Fibroblast of pulmonary artery (primary cell): ENCODE measurements around the gene CRLF3.

Experiments
- DNase-seq: peaks from one replicate; pipeline ENCODE4 v3.0.0-alpha.2; 2010; ENCODE audit warnings: low read depth
- H3K4me3 ChIP-seq: replicated peaks from 2 replicates; pipeline ENCODE4 v1.5.1; 2011; ENCODE audit warnings: low read depth, mild to moderate bottlenecking, control low read depth, low read length, moderate library complexity
- TF ChIP-seq, protein P1 (sequence below): IDR thresholded peaks from 2 replicates; pipeline ENCODE4 v1.5.1; 2011; ENCODE audit warnings: mild to moderate bottlenecking, control low read depth, low read length, inconsistent platforms; ENCODE audit errors: missing control alignments

The CRLF3 gene

GRCh38 chr17:30840771-30841170 lies 16.3 kb upstream of the CRLF3 start:
- no peak overlapping the region for H3K4me3 ChIP-seq
- TF ChIP-seq, protein P1, sequence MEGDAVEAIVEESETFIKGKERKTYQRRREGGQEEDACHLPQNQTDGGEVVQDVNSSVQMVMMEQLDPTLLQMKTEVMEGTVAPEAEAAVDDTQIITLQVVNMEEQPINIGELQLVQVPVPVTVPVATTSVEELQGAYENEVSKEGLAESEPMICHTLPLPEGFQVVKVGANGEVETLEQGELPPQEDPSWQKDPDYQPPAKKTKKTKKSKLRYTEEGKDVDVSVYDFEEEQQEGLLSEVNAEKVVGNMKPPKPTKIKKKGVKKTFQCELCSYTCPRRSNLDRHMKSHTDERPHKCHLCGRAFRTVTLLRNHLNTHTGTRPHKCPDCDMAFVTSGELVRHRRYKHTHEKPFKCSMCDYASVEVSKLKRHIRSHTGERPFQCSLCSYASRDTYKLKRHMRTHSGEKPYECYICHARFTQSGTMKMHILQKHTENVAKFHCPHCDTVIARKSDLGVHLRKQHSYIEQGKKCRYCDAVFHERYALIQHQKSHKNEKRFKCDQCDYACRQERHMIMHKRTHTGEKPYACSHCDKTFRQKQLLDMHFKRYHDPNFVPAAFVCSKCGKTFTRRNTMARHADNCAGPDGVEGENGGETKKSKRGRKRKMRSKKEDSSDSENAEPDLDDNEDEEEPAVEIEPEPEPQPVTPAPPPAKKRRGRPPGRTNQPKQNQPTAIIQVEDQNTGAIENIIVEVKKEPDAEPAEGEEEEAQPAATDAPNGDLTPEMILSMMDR: no peak

GRCh38 chr17:30838202-30838807 lies 13.8 kb upstream of the CRLF3 start:
- no peak for DNase-seq
- no peak overlapping the region for H3K4me3 ChIP-seq
- TF ChIP-seq, protein P1: no peak

More at GRCh38 chr17:30840771-30841170, 16.3 kb upstream of the CRLF3 start:
- DNase-seq: no peak

DNA sequence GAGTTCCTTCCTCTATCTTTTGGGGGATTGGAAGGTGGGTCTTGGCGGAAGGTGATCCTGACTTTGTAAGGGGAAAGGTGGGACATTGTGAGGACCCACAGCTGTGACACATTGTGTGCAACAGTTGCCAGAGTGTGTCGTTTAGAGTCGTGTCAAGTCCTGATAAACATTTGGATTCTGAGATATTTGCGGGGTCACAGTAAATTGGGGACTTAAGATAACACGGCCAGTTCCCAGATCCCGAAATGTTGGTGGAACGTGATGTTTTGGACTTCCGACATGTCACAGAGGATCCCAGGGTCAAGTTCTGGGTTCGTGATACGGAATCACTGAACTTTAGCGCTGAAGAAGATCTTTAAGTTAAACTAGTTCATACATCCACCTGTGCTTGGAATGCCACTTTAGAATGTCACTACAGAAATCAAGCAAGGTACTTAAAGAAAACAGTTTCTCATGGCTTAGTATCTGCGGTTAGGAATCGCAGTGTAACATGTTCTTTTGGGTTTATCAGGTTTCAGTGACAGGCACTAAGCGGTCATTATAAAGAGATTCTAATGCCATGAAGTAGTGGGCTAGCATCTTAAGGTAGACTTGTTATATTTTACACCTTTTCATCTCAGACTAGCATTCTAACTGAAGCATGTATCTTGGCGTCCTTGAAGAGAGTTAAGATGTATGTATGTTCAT lies 8.1 kb upstream of the CRLF3 start:
- TF ChIP-seq, protein P1: no peak
- DNase-seq: no peak
- H3K4me3 ChIP-seq: peak overlapping the region; percentile 93

- TF ChIP-seq, protein P1: no peak
- H3K4me3 ChIP-seq: peak within 1 kb of the TSS; percentile 93
- DNase-seq: peak; percentile 94
These were observed 7.4 kb upstream of the CRLF3 start, which contains the start of gene ATAD5 for GRCh38 chr17:30831663-30832437. ATAD5 (plus strand) TSS chr17:30831966; CDS start chr17:30832348, 382 bp downstream.

GRCh38 chr17:30831257-30831656 lies 6.8 kb upstream of the CRLF3 start:
- TF ChIP-seq, protein P1: no peak
- peak; percentile 25 for DNase-seq
- peak overlapping the region; percentile 93 for H3K4me3 ChIP-seq

DNA sequence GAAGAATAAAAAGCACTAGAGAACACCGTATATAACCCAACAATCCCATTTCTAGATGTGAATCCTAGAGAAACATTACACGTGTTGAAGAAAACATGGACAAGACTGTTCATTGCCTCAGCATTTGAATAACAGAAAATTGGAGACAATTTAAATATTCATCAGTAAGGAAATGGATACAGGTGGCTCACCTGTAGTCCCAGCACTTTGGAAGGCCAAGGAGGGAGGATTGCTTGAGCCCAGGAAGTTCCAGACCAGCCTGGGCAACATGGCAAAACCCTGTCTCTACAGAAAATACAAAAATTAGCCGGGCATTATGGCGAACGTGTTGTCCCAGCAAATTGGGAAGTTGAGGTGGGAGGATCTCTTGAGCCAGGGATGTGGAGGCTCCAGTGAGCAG lies 4.5 kb upstream of the CRLF3 start:
- DNase-seq: no peak
- H3K4me3 ChIP-seq: no peak overlapping the region
- TF ChIP-seq, protein P1: no peak
